Peyer's patch (tissue), 4 donors: ENCODE measurements around the gene PIK3R5. TPM values are rescaled to one million over a fixed set of nuclear protein-coding genes. Genes with fewer than 3 reads are reported as not detected.
A peak's percentile ranks its signal among the peaks of the same experiment; 100 is the strongest.

ENCODE experiments used
- DNase-seq, 3 donors: peaks; one replicate each; pipeline ENCODE4 v3.0.0-alpha.2; 2017 to 2019
- H3K27ac ChIP-seq, 4 donors: fragments of 200-600 bp; sonication (generic); one replicate each; pipeline ENCODE4 v1.5.1; 2016 to 2019
- H3K27me3 ChIP-seq, 2 donors: fragments of 200-600 bp; sonication (generic); one replicate each; pipeline ENCODE4 v1.5.1; 2019
- H3K36me3 ChIP-seq, 3 donors: fragments of 200-600 bp; sonication (generic); one replicate each; pipeline ENCODE4 v1.5.1; 2016 to 2019
- H3K4me1 ChIP-seq, 4 donors: fragments of 200-600 bp; sonication (generic); one replicate each; pipeline ENCODE4 v1.5.1; 2016 to 2019
- H3K4me3 ChIP-seq, 4 donors: fragments of 200-600 bp; sonication (generic); 1 replicate in 3 of 4; 2 replicates in 1 of 4; pipeline ENCODE4 v1.5.1; 2016 to 2019; ENCODE audit warnings: mild to moderate bottlenecking in 1 of 4
- H3K9me3 ChIP-seq, 4 donors: fragments of 200-600 bp; sonication (generic); one replicate each; pipeline ENCODE4 v1.5.1; 2016 to 2019; ENCODE audit warnings: mild to moderate bottlenecking in 1 of 4
- POLR2A ChIP-seq, 2 donors: fragments of 450-650 bp; IDR thresholded peaks; one replicate each; pipeline ENCODE4 v1.5.1; 2017; ENCODE audit warnings: antibody characterized with exemption in 2 of 2, mild to moderate bottlenecking in 2 of 2, moderate library complexity in 2 of 2
- total RNA-seq, 4 donors: library from RNA; depleted of rRNA; stranded (reverse); fragments of >200 nt; gene quantifications; one replicate each; pipeline ENCODE4 v1.1.0, GENCODE V29; 2016
- TF ChIP-seq, protein P1 (sequence below), 6 experiments: fragments of 450-650 bp in 4 of 6; fragments of 200-600 bp in 2 of 6; sonication (generic) in 1 of 6; IDR thresholded peaks; one replicate each; pipeline ENCODE4 v1.5.1; 2017 to 2019; ENCODE audit warnings: antibody characterized with exemption in 6 of 6, mild to moderate bottlenecking in 3 of 6, moderate library complexity in 1 of 6

Gene PIK3R5
- total RNA-seq, 4 donors from 2014 or later, result 6.3 to 74.3 (median 10.3) TPM

DNA sequence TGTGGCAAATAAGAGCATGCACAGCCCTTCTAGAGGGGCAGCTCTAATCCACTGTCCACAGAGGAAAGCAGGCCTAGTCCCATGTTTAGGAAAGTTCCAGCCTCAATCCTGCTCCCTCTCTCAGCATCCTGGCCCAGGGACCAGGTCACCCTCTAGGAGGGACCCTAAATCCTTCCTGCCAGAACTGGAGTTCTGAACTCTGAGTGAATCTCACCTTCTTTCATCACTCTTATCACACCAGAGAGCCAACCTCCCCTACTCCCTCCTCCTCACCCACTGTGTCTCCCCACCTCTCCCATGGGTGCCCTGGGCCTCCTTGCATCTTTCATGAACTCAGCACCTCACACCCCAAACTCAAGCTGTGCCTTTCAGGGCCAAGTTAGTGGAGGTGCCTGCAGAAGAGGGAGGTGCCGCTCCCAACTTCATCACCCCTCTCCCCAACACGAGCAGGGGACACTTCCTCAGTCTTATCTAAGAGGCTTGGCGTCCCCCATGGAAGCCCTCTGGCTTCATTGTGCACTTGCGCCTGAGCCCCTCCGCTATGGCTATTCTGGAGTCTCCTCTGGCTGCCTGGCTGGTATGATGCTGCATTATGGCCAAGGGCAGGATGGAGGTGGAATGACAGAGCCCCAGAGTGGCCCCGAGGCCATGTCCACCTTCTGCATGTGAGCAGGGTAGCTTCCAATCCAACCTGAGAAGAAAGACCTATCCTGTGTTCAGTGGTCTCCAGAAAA is 129.7 kb downstream of the PIK3R5 start:
- no peak overlapping the region for H3K4me3 ChIP-seq
- H3K4me1 ChIP-seq, result no peaks in the 10 kb centered on the region
- no peak overlapping the region for H3K27ac ChIP-seq
- peaks cover 0 to 4% of the 10 kb centered on the region in 2 donors for H3K27me3 ChIP-seq
- DNase-seq, result no peak
- no peaks in the 10 kb centered on the region for H3K9me3 ChIP-seq
- TF ChIP-seq POLR2A (IDR thresholded peaks at IDR 0.05), result no peak
- H3K36me3 ChIP-seq, result no peaks in the 10 kb centered on the region

DNA sequence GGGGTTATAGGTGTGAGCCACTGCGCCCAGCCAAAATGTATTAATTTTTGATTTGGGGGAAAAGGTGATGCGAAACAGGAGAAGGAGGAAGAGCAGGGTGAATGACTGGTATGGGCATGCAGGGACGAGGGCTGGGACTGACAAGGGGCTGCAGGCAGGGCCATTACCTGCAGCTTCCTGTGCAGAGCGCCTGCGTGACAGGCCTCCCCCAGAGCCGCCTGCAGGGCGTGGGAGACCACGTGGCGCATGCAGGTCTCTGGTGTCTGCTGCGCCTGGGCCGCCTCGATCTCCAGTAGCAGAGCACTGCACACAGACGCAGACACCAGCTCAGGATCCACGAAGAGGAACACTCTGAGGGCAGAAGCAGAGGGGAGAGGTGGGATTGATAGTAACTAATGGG is 130.4 kb downstream of the PIK3R5 start:
- no peaks in the 10 kb centered on the region for H3K9me3 ChIP-seq

DNA sequence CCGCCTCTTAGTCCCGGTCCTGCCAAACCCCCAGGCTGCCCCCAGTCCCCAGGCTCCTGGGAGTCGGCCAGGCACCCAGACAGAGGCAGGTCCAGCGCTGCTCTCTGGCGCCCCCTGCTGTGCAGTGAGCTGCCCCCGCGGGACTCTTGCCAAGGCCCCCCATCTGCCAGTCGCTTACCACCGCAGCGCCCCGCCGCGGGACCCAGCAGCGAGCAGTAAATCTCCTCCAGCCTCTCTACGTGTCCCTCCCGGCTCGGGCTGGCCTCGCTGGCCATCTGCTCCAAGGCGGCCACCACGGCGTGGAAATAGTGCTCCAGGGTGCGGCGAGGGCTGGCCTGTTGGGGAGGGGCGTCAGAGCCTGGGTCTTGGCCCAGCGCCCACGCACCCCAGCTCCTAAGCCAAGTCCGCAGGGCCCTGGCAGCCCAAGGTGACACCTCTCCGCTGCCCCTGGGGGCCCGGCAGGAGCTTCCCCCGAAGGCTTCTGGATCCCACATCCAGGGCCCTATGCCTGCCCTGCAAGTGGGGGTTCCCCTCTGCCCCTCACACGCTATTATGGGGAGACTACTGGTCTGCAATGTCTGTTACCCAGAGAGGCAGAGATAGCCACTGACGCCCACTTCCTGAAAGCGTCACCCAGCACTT is 132.7 kb downstream of the PIK3R5 start:
- Histone ChIP-seq H3K9me3 (no peaks in the 10 kb centered on the region), H3K36me3 (no peaks in the 10 kb centered on the region), H3K4me3 (no peak overlapping the region), H3K4me1 (no peaks in the 10 kb centered on the region), H3K27me3 (peaks cover 0 to 4% of the 10 kb centered on the region in 2 donors), H3K27ac (no peak overlapping the region)
- DNase-seq, result peak in 1 of 3 donors; percentile 54
- no peak for TF ChIP-seq POLR2A (IDR thresholded peaks at IDR 0.05)
- TF ChIP-seq, protein P1, sequence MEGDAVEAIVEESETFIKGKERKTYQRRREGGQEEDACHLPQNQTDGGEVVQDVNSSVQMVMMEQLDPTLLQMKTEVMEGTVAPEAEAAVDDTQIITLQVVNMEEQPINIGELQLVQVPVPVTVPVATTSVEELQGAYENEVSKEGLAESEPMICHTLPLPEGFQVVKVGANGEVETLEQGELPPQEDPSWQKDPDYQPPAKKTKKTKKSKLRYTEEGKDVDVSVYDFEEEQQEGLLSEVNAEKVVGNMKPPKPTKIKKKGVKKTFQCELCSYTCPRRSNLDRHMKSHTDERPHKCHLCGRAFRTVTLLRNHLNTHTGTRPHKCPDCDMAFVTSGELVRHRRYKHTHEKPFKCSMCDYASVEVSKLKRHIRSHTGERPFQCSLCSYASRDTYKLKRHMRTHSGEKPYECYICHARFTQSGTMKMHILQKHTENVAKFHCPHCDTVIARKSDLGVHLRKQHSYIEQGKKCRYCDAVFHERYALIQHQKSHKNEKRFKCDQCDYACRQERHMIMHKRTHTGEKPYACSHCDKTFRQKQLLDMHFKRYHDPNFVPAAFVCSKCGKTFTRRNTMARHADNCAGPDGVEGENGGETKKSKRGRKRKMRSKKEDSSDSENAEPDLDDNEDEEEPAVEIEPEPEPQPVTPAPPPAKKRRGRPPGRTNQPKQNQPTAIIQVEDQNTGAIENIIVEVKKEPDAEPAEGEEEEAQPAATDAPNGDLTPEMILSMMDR (IDR thresholded peaks at IDR 0.05), result peak in 4 of 6 experiments; percentile 21 to 40 (median 36)

More for the DNA sequence above, 130.4 kb downstream of the PIK3R5 start:
- no peak overlapping the region for H3K4me3 ChIP-seq
- DNase-seq, result no peak
- no peaks in the 10 kb centered on the region for H3K36me3 ChIP-seq
- peaks cover 0 to 4% of the 10 kb centered on the region in 2 donors for H3K27me3 ChIP-seq
- TF ChIP-seq, protein P1 (IDR thresholded peaks at IDR 0.05), result no peak
- no peak for TF ChIP-seq POLR2A (IDR thresholded peaks at IDR 0.05)
- H3K4me1 ChIP-seq, result no peaks in the 10 kb centered on the region
- no peak overlapping the region for H3K27ac ChIP-seq

DNA sequence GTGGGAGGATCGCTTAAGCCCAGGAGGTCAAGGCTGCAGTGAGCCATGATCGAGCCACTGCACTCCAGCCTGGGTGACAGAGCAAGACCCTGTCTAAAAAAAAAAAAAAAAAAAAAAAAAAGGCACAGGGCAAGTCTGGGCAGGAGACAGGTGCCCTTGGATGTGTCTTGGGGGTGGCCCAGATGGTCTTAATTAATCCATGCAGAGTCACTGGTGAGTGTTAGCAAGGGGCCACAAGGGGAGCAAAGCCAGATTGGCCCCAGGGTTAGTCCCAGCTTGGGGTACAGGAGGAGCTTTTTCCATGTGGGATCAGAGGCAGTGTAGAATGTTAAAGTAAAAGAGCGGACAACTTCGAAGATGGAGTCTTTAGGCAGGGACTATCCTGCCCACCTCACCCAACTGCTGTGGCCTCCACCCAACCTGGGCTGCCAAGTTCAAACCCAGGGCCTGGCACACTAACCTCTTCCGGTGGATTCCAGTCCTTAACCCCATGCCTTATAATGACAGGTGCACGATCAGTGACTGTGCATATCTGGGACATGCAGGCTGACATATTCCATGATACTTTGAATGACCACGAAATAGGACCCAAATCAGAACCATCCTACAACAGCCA is 134.2 kb downstream of the PIK3R5 start:
- H3K27ac ChIP-seq, result no peak overlapping the region
- H3K9me3 ChIP-seq, result no peaks in the 10 kb centered on the region
- no peak overlapping the region for H3K4me3 ChIP-seq
- DNase-seq, result no peak
- H3K27me3 ChIP-seq, result peaks cover 0 to 4% of the 10 kb centered on the region in 2 donors
- no peaks in the 10 kb centered on the region for H3K4me1 ChIP-seq
- no peaks in the 10 kb centered on the region for H3K36me3 ChIP-seq
- no peak for TF ChIP-seq POLR2A (IDR thresholded peaks at IDR 0.05)
- TF ChIP-seq, protein P1 (IDR thresholded peaks at IDR 0.05), result no peak

DNA sequence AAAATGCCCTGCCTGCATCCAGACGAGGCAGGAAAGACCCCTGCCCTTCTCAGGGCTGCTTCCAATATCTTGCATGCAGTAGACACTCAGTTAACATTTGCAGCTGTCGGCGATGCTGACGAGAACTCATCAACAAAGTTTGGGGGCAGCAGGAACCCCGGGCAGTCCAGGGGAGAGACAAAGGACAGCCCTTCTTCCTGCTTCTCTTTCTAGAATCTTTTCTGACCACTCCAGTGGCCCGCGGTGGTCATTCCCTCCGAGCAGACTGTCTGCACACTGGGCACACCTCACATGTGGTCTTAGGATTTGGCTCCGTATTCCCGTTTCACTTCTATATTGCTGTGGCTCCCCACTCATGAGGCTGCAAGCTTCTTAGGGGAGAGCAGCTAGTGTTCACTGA is 135.4 kb downstream of the PIK3R5 start:
- H3K27ac ChIP-seq, result no peak overlapping the region
- no peak for DNase-seq
- no peak overlapping the region for H3K4me3 ChIP-seq
- H3K4me1 ChIP-seq, result no peaks in the 10 kb centered on the region
- TF ChIP-seq, protein P1 (IDR thresholded peaks at IDR 0.05), result no peak
- no peak for TF ChIP-seq POLR2A (IDR thresholded peaks at IDR 0.05)
- peaks cover 0 to 4% of the 10 kb centered on the region in 2 donors for H3K27me3 ChIP-seq
- H3K36me3 ChIP-seq, result no peaks in the 10 kb centered on the region
- H3K9me3 ChIP-seq, result no peaks in the 10 kb centered on the region
